HepG2 (cell line): ENCODE measurements around the gene DGUOK. TPM values are rescaled to one million over a fixed set of nuclear protein-coding genes. Genes with fewer than 3 reads are reported as not detected.

ENCODE experiments used
- ATAC-seq: fragments of 200-7000 bp; cut with Tn5 transposase; 3 replicates; pipeline ENCODE4 v1.9.1; 2020; ENCODE audit warnings: mild to moderate bottlenecking, moderate library complexity
- BruUV-seq: library from RNA; stranded (reverse); fragments of 400-500 nt; replicated peaks from 2 replicates; lab custom pipeline; 2021; lab: Mats Ljungman, UMichigan
- CTCF ChIA-PET: fragments of 300-600 bp; formaldehyde crosslinking; extraction: SDS; loops from one replicate; lab custom pipeline; 2021; ENCODE audit warnings: low total read pairs, inconsistent platforms, low intra/inter-chr PET ratio; lab: Yijun Ruan, JAX
- POLR2A ChIA-PET: fragments of 350-600 bp; sonication (Branson Sonifier 250); formaldehyde crosslinking; loops from one replicate; lab custom pipeline; 2020; ENCODE audit warnings: antibody characterized with exemption, inconsistent platforms; lab: Yijun Ruan, JAX
- DNase-seq: peaks from one replicate; pipeline ENCODE4 v3.0.0-alpha.2; 2015; ENCODE audit warnings: low spot score
- FAIRE-seq: peaks from 3 replicates; lab custom pipeline; 2011; peaks lifted over from hg19 to GRCh38; lab: Jason Lieb, UNC
- H2AFZ ChIP-seq: one replicate; pipeline ENCODE4 v1.6.1; 2011; ENCODE audit warnings: low read length, inconsistent platforms
- H3K27ac ChIP-seq: fragments of 300-600 bp; 3 replicates; pipeline ENCODE4 v1.8.0; 2011; ENCODE audit warnings: mixed run types, mild to moderate bottlenecking, mixed read lengths, low read length, inconsistent platforms; ENCODE audit not compliant: insufficient read depth; ENCODE audit errors: extremely low read length
- H3K27me3 ChIP-seq, 2 experiments: fragments of 200-600 bp in 1 of 2; 2 replicates in 1 of 2; 3 replicates in 1 of 2; pipeline versions ENCODE4 v1.6.0 to v1.8.0; 2011; ENCODE audit warnings: low read length in 2 of 2, mild to moderate bottlenecking in 2 of 2, moderate library complexity in 2 of 2, inconsistent platforms in 1 of 2; ENCODE audit not compliant: insufficient read depth in 2 of 2, control insufficient read depth in 1 of 2
- H3K36me3 ChIP-seq, 2 experiments: fragments of 200-600 bp in 1 of 2; replicated peaks in 1 of 2; 2 replicates in 1 of 2; 3 replicates in 1 of 2; pipeline versions ENCODE4 v1.5.1 to v1.8.0; 2011; ENCODE audit warnings: low read length in 2 of 2, inconsistent platforms in 1 of 2; ENCODE audit not compliant: insufficient read depth in 2 of 2, control insufficient read depth in 1 of 2
- H3K4me1 ChIP-seq: 2 replicates; pipeline ENCODE4 v1.5.1; 2012; ENCODE audit warnings: low read length, inconsistent platforms; ENCODE audit not compliant: insufficient read depth
- H3K4me2 ChIP-seq: 2 replicates; pipeline ENCODE4 v1.6.0; 2011; ENCODE audit warnings: low read depth, low read length, inconsistent platforms
- H3K4me3 ChIP-seq, 3 experiments: fragments of 200-600 bp in 1 of 3; sonication (generic), shearing (Covaris generic) in 1 of 3; replicated peaks in 1 of 3; 2 replicates each; pipeline ENCODE4 v1.5.1; 2011 to 2016; ENCODE audit warnings: low read length in 3 of 3, inconsistent platforms in 2 of 3, low read depth in 2 of 3, mild to moderate bottlenecking in 2 of 3, control low read depth in 1 of 3, mixed read lengths in 1 of 3; ENCODE audit not compliant: insufficient read depth in 1 of 3
- H3K79me2 ChIP-seq: one replicate; pipeline ENCODE4 v1.6.1; 2011; ENCODE audit warnings: low read length, inconsistent platforms; ENCODE audit not compliant: insufficient read depth
- H3K9ac ChIP-seq: 2 replicates; pipeline ENCODE4 v1.6.0; 2011; ENCODE audit warnings: mild to moderate bottlenecking, low read depth, low read length, inconsistent platforms; ENCODE audit not compliant: insufficient read depth
- H3K9me3 ChIP-seq: 2 replicates; pipeline ENCODE4 v1.5.1; 2012; ENCODE audit warnings: mild to moderate bottlenecking, low read length
- H4K20me1 ChIP-seq: 2 replicates; pipeline ENCODE4 v1.6.0; 2011; ENCODE audit warnings: inconsistent platforms, mild to moderate bottlenecking, low read length, moderate library complexity; ENCODE audit not compliant: insufficient read depth
- CBX2 ChIP-seq, 2 experiments: fragments of 200-600 bp in 1 of 2; sonication (generic); formaldehyde crosslinking in 1 of 2; IDR thresholded peaks; 2 replicates each; pipeline versions ENCODE4 v1.7.0 to v1.8.1; 2018 to 2022; ENCODE audit warnings: low read depth in 2 of 2, low read length in 1 of 2, mild to moderate bottlenecking in 1 of 2, missing genetic modification reagents in 1 of 2
- CSRNP2 ChIP-seq: sonication (generic); formaldehyde crosslinking; conservative IDR thresholded peaks from 2 replicates; pipeline ENCODE4 v1.8.0; 2022; ENCODE audit warnings: low read depth, missing genetic modification reagents
- GZF1 ChIP-seq: sonication (generic); formaldehyde crosslinking; IDR thresholded peaks from 2 replicates; pipeline ENCODE4 v1.5.1; 2020; ENCODE audit warnings: mild to moderate bottlenecking, missing genetic modification reagents
- HHEX ChIP-seq: IDR thresholded peaks from 2 replicates; pipeline ENCODE4 v1.6.1; 2016; ENCODE audit warnings: control low read depth
- NFKB2 ChIP-seq: sonication (generic); formaldehyde crosslinking; IDR thresholded peaks from 2 replicates; pipeline ENCODE4 v1.4.0; 2020; ENCODE audit warnings: missing genetic modification reagents, borderline replicate concordance
- RFXAP ChIP-seq: sonication (generic); formaldehyde crosslinking; IDR thresholded peaks from 2 replicates; pipeline ENCODE4 v1.4.0; 2020; ENCODE audit warnings: missing genetic modification reagents, borderline replicate concordance
- YEATS4 ChIP-seq: sonication (generic); formaldehyde crosslinking; IDR thresholded peaks from 2 replicates; pipeline ENCODE4 v1.4.0; 2020; ENCODE audit warnings: missing genetic modification reagents, borderline replicate concordance
- ZFYVE20 ChIP-seq: sonication (generic); formaldehyde crosslinking; IDR thresholded peaks from 2 replicates; pipeline ENCODE4 v1.8.0; 2023; ENCODE audit warnings: low read depth, mild to moderate bottlenecking, moderate library complexity, missing genetic modification reagents, borderline replicate concordance
- ZNF746 ChIP-seq: sonication (generic); formaldehyde crosslinking; IDR thresholded peaks from 2 replicates; pipeline ENCODE4 v1.8.0; 2022; ENCODE audit warnings: mild to moderate bottlenecking, missing genetic modification reagents
- WGBS: methylation state at CpG from one replicate; pipeline ENCODE4 v1.1.6; 2017; ENCODE audit warnings: low lambda C conversion rate; 5-methylcytosine and 5-hydroxymethylcytosine counted together
- in situ Hi-C: cut with HindIII; loops from 2 replicates; pipeline ENCODE4 v1.10.0; 2017; ENCODE audit warnings: low pct_unique_long_range_greater_than_20kb; ENCODE audit not compliant: extremely low pct_ligation_motif_present
- intact Hi-C: fragments of 100-400 bp; cut with micrococcal nuclease; formaldehyde crosslinking; loops from one replicate; pipeline ENCODE4 v1.10.0; 2022; ENCODE audit not compliant: unreplicated experiment
- polyA plus RNA-seq, 8 experiments: library from polyadenylated mRNA; depleted of rRNA in 3 of 8; stranded (reverse) in 7 of 8; unstranded in 1 of 8; fragments of >200 nt; fragmentation: Illumina TruSeq in 4 of 8; extraction: Trizol in 4 of 8; gene quantifications; 2 replicates each; pipeline versions ENCODE4 v1.2.1 to v1.2.3, GENCODE V29; 2011 to 2016; ENCODE audit warnings: low read depth in 4 of 8, missing spikeins in 1 of 8, mixed read lengths in 1 of 8; ENCODE audit not compliant: insufficient read depth in 1 of 8
- total RNA-seq, 5 experiments: library from RNA; depleted of rRNA; stranded (reverse); fragments of >200 nt; fragmentation: Illumina TruSeq; extraction: Trizol; gene quantifications; 2 replicates each; pipeline ENCODE4 v1.2.3, GENCODE V29; 2016; ENCODE audit warnings: low read depth in 1 of 5
- TF ChIP-seq, protein P1 (sequence below): IDR thresholded peaks from 2 replicates; pipeline ENCODE4 v1.6.1; 2018; ENCODE audit warnings: missing genetic modification reagents, mild to moderate bottlenecking, missing compliant biosample characterization
- TF ChIP-seq, protein P2 (sequence below): sonication (generic); formaldehyde crosslinking; IDR thresholded peaks from 2 replicates; pipeline ENCODE4 v1.8.0; 2022; ENCODE audit warnings: missing genetic modification reagents, mild to moderate bottlenecking, inconsistent platforms, borderline replicate concordance

The DGUOK gene
- total and polyA plus RNA-seq, 2 of the 13 experiments (the other 11 are each of a cell fraction or from before 2014, with no cell fraction given) = 105 to 137 TPM

DNA sequence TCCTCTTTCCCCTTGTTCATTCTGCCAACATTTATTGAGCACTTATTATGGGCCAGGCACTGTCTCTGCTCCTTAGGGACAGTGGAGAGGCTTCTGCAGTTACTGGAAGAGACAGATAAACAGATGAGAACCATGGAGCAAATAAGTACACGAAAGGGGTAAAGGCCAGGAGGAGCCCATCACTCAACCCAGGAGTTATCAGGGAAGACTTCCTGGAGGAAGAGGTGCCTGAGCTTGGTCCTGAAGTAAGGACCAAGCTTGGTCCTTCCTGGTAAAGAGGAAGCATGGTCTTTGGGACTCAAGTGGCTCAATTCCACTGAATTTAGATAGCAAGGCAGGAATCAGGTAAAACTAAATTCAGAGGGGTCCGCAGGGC is 32.2 kb upstream of the DGUOK start:
- POLR2A ChIA-PET = no interaction called here
- WGBS = 58% methylated on average over 2 of the region's 2 CpGs
- CTCF ChIA-PET = no interaction called here

GRCh38 chr2:73894877-73895276 is 31.8 kb upstream of the DGUOK start:
- H3K27me3 ChIP-seq = peaks cover 4 to 70% of the 10 kb centered on the region in 2 experiments
- POLR2A ChIA-PET = no interaction called here
- CTCF ChIA-PET = no interaction called here
- no peak overlapping the region for H3K4me3 ChIP-seq
- peaks cover 28% of the 10 kb centered on the region for H3K4me1 ChIP-seq
- no peaks in the 10 kb centered on the region for H3K79me2 ChIP-seq
- H3K4me2 ChIP-seq = no peak overlapping the region
- no TSS peak for BruUV-seq
- DNase-seq (no peak), FAIRE-seq (no peak), ATAC-seq (no peak)
- no peaks in the 10 kb centered on the region for H3K36me3 ChIP-seq
- no peaks in the 10 kb centered on the region for H4K20me1 ChIP-seq
- intact Hi-C loops (no loop called here), in situ Hi-C loops (no loop called here)
- no peak overlapping the region for H3K9ac ChIP-seq
- H3K27ac ChIP-seq = no peak overlapping the region
- 56% methylated on average over 6 of the region's 6 CpGs for WGBS
- H2AFZ ChIP-seq = no peak overlapping the region
- no peaks in the 10 kb centered on the region for H3K9me3 ChIP-seq
- TF ChIP-seq NFKB2 (CRISPR knock-in tag) = no peak
- TF ChIP-seq, protein P1, sequence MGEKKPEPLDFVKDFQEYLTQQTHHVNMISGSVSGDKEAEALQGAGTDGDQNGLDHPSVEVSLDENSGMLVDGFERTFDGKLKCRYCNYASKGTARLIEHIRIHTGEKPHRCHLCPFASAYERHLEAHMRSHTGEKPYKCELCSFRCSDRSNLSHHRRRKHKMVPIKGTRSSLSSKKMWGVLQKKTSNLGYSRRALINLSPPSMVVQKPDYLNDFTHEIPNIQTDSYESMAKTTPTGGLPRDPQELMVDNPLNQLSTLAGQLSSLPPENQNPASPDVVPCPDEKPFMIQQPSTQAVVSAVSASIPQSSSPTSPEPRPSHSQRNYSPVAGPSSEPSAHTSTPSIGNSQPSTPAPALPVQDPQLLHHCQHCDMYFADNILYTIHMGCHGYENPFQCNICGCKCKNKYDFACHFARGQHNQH (CRISPR knock-in tag) = no peak
- no peak for TF ChIP-seq GZF1 (CRISPR knock-in tag)
- no peak for TF ChIP-seq ZNF746 (CRISPR knock-in tag)
- no peak for TF ChIP-seq CBX2 (IDR thresholded peaks at IDR 0.05; ENCODE audit: low read depth, low read length)
- no peak for TF ChIP-seq CBX2 (CRISPR knock-in tag; IDR thresholded peaks at IDR 0.05; ENCODE audit: low read depth)
- TF ChIP-seq ZFYVE20 (CRISPR knock-in tag) = no peak
- no peak for TF ChIP-seq RFXAP (CRISPR knock-in tag)

More for the DNA sequence above, 32.2 kb upstream of the DGUOK start:
- in situ Hi-C loops (no loop called here), intact Hi-C loops (no loop called here)
- Histone ChIP-seq H3K79me2 (no peaks in the 10 kb centered on the region), H3K27me3 (peaks cover 4 to 68% of the 10 kb centered on the region in 2 experiments), H3K4me1 (peaks cover 28% of the 10 kb centered on the region), H3K27ac (no peak overlapping the region), H2AFZ (no peak overlapping the region), H3K36me3 (no peaks in the 10 kb centered on the region), H3K4me3 (no peak overlapping the region), H3K4me2 (no peak overlapping the region), H3K9me3 (no peaks in the 10 kb centered on the region), H3K9ac (no peak overlapping the region), H4K20me1 (no peaks in the 10 kb centered on the region)
- BruUV-seq = no TSS peak
- no peak for ATAC-seq
- TF ChIP-seq HHEX (CRISPR knock-in tag) (no peak), CSRNP2 (CRISPR knock-in tag) (no peak), YEATS4 (no peak)
- TF ChIP-seq, protein P2, sequence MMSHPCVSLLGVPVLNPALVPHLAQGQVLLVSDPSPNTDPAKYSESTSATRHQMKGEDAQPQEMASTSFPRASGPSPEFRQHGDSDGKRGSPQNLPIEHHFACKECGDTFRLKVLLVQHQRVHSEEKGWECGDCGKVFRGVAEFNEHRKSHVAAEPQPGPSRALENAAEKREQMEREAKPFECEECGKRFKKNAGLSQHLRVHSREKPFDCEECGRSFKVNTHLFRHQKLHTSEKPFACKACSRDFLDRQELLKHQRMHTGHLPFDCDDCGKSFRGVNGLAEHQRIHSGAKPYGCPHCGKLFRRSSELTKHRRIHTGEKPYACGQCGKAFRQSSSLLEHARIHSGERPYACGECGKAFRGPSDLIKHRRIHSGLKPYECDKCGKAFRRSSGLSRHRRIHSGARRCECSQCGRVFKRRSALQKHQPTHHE (CRISPR knock-in tag) = no peak
- no peak for DNase-seq
- FAIRE-seq = no peak
